Measurements from ENCODE around the gene TBL1X.

TBL1X gene

DNA sequence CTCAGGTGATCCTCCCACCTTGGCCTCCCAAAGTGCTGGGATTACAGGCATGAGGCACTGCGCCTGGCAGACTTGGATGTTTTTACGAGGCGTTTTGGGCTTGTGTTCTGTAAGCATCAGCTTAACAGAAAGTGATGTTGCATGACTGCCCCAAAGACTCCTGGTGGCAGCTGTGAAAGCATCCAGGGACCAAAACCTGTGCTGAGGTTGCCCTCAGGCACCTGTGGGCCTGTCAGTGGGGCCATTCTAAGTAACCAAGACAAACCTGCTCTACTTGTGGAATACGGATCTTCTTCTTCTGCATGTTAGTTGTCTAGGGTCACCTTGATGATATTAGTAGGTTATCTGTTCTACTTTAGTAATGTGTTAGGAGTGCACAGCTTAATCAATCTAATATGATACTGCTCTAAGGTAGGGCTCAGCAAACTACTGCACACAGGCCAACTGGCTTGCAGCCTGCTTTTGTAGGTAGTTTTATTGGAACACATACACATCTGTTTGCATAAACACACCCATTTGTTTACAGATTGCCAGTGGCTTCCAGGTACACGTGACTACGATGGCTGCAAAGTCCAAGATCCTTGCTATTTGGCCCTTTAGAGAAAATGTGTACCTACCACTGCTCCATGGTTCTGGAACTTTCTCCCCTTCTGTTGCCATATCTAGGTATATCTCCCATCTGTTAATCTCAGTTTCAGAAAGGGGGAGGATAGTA lies 164.1 kb downstream of the TBL1X start:
- no peak for DNase-seq (ENCODE audit: low read depth in 2 of 2)

DNA sequence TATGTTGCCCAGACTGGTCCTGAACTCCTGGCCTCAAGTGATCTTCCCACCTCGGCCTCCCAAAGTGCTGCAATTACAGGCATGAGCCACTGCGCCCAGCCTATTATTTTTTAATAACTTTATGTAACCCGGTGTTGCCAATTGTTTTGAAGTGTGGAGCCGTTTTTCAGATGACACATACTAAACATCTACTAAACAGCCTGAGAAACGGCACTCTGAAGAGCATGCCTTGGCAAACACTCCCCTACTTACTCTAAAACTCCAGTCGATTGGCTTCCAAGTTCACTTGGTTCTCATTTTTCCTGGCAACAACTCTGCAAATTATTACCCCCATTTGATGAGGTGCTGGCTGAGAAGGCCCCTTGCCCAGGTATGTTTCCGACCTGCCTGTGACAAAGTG lies 169.7 kb downstream of the TBL1X start:
- DNase-seq (ENCODE audit: low read depth in 2 of 2), result no peak

DNA sequence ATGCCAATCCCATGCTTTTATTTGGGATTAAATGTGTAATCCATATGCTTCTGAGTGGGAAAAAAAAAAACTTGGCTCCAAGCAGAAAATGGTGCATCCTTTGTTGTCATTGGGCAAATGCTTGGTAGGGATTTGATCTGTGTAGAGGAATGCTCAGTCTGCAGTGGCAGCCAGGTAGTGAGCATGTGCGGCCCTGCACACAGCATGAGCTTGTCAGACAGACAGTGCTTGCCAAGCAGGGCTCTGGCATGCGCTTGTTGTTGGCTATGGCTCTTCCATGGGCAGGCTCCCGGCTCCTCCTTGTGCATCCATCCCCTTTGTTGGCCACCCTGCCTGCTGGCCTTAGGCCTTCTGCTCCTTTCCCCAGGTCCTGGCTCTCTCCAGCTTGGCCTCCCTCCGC lies 170.5 kb downstream of the TBL1X start:
- DNase-seq (ENCODE audit: low read depth in 2 of 2), result no peak

DNA sequence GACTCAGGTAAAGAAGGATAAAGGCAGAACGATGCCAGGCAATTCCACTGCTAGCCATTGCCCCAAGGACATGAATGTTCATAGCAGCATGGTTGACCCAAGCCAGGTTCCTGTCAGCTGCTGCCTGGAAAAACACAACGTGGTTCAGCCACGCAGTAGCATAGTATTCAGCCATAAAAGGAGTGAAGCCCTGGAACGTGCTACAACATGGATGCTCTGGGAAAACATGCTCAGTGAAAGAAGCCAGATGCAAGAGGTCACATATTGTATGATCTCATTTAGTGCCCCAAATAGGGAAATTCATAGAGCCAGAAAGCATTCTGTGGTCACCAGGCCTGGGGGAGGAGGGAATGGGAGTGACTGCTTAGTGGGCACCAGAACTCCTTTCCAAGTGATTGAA lies 170.9 kb downstream of the TBL1X start:
- no peak for DNase-seq (ENCODE audit: low read depth in 2 of 2)

DNA sequence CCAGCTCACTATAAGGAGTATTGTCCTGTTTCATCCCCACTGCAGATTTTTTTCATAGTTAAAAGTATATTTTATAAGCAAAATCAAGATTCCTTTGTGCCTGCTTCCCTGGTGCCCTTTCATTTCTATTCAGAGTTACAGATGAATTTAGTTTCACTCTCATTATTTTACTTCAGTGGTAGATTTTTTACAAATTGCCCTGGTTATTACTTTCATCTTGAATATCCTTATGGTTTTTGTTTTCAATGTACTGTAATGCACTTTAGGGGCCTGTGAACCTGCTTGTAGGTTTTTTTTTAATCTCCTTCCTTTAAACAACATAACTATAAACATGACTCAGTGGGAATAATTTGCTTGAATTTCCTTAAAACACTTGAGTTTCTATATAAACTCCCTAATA lies 174.0 kb downstream of the TBL1X start:
- DNase-seq (ENCODE audit: low read depth in 2 of 2), result no peak

DNA sequence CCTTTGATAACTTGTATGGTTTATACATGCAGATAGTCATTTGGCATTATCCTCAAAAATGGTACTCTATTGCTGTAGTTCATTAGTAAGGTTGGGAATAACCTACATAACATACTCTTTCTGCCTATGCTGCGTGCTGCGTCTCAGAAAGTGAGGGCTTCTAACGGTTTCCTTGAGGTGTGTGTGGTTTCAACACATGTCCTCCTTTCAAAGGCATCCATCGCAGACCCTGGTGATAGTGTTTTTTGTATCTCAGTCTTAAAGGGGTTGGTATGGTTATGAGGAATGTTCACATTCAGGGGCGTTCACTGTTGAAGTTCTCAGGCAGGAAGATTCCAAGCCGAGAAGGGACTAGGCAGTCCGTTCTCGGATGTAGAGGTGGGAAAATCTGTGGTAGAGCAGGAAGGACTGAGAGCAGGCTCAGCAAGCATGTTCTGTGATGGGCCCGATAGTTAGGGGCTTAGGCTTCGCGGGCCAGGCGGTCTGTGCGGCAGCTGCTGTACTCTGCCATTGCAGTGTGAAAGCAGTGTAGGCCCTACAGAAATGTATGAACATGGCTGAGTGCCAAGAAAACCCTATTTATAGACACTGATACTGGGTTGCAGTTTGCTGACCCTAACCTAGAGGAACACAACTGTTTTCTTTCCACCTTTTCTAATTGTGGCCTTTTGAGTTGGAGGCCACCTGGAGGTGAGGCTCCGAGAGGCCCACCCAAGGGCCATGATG lies 177.6 kb downstream of the TBL1X start:
- no peak for DNase-seq (ENCODE audit: low read depth in 2 of 2)

DNA sequence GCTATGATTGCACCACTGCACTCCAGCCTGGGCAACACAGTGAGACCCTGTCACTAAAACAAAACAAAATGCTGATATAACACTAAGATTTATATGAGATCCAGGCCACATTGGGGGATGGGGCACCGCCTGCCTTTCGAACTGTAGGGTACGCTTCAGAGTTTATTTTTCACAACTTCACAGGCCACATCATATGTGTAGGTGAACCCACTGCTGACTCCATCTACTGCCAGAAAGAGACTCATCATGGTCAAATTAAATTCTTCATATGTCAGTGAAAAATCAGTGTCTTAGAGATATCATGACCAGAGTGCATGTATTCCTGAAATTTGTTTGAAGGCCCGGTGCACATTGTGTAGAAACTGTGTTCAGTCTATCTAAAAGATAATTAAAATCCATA lies 178.9 kb downstream of the TBL1X start:
- DNase-seq (ENCODE audit: low read depth in 2 of 2), result no peak

DNA sequence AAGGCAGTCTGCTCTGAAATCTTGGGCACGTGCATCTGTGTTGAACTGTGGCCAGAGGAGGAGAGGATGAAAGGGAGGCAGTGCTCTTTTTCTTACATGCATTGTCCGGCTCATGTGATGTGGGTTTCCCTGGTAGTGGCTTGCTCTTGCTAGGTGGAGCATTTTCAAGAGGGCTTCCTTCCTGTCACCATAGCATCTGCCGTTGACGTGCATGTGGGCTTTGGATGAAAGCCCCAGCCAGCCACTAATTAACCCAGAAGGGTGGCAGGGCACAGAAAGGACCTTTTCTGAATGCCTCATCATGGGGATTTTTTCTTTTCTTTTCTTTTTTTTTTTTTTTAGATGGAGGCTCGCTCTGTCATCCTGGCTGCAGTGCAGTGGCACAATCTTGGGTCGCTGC lies 179.5 kb downstream of the TBL1X start:
- peak in 1 of 2 donors; percentile 14 for DNase-seq (ENCODE audit: low read depth in 2 of 2)

DNA sequence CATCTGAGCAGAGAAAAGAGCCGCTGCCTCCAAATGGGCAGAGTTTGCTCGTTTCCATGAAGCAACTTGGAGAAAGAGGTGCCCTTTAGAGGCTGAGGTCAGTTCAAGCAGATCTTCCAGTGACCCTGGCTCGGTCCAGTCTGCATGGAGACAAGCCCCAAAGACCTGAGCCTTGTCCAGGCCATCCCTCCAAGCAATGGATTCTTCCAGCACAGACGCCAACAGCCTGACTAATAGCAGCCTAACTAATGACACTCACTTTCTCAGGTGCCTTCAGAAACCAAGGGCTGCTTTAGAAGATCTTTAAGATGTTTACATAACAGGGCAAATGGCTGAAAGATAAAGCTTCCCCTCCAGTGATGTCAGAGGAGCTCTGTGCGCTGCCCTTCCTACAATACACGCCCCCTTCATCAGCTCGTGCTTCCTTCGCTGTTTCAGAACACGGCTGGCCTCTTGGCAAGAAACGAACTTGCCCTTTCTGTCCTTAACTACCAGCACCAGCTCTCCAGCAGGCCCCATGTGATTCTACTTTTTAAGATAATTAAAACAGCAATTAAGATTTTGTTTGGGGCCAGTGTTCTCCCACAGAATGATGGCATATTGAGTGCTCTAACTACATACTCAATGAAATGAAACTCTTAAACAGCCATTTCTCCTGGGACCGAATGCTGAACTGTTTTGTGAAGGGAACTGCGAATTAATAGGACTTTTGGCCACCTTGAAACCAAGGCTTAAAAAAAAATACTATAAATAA lies 181.8 kb downstream of the TBL1X start:
- no peak for DNase-seq (ENCODE audit: low read depth in 2 of 2)

DNA sequence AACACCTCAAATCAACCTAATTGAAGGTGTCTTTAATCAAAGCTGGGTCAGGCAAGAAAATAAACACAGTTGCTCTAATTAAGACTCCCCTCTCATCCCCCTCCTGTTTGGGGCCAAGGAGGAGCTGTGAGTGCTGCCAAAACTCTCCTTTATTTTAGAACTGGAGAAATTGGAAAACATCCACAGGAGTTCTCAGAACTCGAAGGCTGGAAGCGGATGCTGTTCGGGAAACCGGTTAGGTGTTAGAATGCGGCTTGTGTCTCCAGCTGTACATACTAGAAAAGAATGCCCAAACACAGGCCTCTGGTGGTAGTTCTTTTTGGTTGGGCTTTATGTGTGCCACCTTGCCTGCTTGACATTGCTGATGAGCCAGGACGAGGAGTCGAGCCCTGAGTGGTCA lies 182.6 kb downstream of the TBL1X start:
- DNase-seq (ENCODE audit: low read depth in 2 of 2), result no peak

DNA sequence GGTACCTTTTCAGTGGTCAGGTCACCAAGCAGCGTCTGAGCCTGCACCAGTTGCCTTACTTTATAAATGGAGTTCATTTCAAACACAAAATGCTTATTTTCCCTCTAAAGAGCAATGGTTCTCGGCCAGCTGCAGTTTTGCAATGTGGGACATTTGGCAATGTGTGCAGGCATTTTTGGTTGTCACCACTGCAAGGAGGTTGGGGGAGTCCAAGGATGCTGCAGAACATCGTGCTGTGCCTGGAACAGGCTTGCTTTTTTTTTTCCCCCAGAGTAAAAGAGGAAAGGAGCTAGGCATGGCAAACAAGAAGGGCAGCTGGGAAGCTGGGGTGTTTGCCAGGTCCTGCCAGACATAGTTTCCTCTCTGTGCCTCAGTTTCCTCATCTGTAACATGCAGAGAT lies 185.2 kb downstream of the TBL1X start:
- no peak for DNase-seq (ENCODE audit: low read depth in 2 of 2)

DNA sequence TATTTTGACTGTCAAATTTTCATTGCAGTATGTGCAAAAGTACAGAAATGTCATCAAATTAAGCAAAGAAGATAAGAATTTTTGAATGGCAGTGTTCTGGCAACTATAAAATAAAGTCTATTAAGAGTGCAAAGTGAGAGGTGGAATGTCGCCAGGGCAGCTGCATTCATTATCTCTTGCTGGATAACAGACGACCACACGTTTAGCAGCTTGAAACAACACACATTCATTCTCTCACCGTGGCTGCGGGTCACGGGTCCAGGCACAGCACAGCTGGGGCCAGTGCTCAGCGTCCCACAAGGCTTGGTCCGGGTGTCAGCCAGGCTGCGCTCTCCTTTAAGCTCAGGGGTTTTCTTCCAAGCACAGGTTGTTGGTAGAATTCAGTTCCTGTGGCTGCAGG lies 186.9 kb downstream of the TBL1X start:
- DNase-seq (ENCODE audit: low read depth in 2 of 2), result no peak

DNA sequence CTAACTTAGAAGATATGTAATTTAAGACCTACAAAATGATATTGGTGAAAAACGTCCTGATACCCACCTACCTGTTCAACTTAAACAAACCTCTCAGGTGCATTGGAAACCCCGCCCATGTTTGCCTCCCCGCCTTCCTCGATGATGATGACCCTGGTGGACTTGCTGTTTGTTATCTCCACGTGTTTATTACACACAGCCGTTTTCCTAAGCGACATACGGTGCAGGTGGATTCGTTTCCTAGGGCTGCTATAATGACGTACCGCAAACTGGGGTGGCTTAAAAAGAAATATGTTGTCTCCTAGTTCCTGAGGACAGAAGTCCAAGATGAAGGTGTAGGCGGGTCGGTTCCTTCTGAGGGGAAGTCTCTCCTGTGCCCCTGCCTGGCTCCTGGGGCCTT lies 190.1 kb downstream of the TBL1X start:
- no peak for DNase-seq (ENCODE audit: low read depth in 2 of 2)

DNA sequence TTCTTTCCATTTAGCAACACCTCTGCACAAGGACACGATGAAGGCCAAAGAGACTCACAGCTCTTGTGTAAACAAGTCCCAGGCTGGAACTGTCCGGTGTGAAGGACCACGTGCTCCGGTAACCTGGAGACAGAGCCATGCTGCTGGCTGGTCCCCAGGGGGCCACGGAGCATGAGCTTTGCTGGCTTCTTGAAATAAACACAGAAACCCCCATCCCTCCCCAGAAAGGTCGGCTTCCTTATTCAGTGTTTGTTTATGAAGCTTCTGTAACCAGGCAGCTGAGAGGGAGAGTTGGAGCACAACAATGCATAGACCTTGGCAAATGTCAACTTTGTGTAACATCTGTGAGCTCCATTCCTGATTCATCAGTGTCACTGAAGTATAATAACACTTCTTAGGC lies 191.4 kb downstream of the TBL1X start:
- DNase-seq (ENCODE audit: low read depth in 2 of 2), result no peak

DNA sequence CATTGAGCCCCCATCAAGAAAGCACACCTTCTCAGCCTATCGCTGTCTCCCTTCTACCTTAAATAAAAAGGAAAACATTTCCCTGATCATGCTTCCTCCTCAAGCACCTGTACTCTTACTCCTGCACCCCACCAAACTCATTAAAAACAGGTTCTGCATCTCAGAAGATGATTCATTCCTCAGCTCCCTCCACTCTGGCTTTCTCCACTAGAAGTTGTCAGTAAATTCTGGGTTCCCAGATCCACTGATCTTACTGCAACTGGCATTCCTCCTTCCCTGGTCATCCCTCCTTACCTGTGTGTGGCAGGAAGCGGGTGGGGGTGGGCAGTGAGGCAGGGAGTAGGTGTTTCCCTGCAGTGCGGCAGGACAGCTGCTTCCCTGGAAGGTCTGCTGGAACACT lies 192.0 kb downstream of the TBL1X start:
- DNase-seq (ENCODE audit: low read depth in 2 of 2), result no peak

DNA sequence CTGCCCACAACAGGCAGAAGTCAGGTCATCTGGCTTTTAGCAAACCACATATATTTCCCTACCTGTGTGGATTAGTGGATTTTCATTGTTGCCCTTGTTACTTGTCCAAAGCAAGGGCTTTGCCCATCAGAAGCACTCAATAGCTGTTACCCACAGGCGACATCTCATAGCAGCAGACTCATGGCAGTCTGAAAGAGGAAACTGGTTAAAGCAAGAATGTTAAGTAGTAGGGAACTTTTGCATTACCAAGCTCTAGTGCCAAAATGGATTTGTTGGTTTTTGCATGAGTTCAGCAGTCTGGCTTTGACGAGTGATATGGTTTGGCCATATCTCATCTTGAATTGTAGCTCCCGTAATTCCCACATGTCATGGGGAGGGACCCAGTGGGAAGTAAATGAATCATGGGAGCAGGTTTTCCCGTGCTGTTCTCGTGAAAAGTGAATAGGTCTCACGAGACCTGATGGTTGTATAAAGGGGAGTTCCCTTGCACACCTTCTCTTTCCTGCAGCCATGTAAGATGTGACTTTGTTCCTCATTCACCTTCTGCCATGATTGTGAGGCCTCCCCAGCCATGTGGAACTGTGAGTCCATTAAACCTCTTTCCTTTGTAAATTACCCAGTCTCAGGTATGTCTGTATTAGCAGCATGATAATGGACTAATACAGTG lies 192.9 kb downstream of the TBL1X start:
- no peak for DNase-seq (ENCODE audit: low read depth in 2 of 2)

DNA sequence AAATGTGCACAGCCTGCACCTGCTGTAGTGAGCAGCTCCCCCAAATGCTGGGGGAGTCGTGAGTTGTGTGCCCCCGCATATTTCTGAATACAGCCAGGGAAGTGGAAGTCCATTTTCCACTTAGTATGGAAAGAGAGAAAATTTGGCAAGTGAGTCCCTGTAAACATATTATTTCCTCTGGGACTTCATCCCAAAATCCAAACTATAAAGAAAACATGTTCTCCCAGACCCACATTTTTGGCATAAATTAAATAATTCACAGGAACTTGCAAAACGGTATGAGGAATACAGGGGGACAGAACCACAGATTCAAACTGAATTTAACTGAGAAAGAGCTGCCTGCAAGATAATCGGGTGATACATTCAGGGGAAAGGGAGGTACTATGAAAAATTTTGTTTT lies 193.6 kb downstream of the TBL1X start:
- no peak for DNase-seq (ENCODE audit: low read depth in 2 of 2)

DNA sequence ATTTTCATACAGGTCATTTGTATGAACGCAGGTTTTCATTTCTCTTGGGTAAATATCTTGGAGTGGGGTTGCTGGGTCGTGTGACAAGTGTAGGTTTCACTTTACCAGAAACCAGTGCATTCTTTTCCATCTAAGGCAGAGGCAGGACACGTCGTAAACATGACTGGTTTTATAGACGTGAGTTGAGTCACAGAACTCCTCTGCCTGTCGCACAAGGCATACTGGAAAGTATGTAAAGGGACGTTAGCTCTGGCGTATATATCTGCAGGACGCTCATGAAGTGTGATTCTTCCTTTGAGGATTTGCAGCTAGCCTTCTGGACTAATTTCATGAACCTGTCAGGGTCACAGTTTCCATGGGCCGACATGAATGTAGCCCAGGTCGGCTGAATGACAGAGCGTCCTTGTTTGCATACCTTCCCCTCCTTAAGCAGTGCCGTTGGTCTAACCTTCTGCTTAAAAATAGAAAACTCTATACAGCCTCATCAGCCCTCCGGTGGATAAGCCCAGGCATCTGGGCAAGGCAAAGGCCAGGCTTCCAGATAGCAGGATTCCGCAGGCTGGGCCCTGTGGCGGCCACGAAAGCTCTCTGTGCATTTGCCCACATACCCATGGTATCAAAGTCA lies 194.8 kb downstream of the TBL1X start:
- no peak for DNase-seq (ENCODE audit: low read depth in 2 of 2)

DNA sequence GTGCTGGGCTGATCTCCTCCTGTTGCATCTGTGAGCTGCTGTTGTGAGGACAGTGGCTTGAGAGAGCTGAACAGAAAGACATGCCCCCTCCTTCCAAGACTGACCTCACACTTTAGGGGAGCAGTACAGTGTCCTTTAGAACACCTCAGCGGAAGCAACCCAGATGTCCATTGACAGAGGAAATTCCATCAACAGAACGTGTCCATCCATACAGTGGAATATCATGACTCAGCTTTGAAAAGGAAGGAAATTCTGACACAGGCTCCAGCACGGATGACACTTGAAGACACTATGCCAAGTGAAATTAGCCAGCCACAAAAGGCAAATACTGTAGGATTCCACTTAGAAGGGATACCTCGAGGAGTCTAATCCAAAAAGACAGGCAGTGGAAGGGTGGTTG lies 197.3 kb downstream of the TBL1X start:
- no peak for DNase-seq (ENCODE audit: low read depth in 2 of 2)

DNA sequence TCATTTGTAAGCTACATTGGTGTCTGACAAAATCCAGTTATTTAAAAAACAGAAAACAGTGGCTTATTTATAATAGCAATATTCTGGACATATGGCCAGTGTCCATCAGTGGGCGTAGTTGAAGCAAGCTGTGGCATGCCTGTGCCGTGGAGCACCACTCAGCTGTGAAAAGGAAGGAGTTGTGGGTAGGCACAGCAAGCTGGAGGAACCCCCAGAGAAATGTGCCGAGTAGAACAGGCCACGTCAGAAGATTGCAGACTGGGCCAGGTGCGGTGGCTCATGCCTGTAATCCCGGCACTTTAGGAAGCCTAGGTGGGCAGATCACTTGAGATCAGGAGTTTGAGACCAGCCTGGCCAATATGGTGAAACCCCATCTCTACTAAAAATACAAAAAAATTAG lies 198.4 kb downstream of the TBL1X start:
- no peak for DNase-seq (ENCODE audit: low read depth in 2 of 2)

DNA sequence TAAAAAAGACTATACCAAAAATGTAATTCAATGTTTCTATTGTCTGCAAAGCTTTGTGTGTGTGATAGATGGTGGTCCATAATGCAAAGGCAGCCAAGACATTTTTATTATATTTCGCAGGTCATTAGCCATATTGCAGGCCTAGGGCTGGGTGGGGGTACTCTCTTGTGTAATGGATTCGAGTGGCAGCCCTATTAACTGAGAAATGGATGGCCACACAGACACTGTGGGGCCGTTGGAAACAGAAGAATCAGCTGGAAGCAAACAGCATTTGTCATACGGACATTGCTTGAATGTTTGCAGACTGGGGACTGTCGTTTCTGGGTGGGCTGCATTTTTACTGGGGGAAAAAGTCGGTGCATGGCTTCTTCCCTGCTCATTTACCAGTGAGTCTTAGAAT lies 199.4 kb downstream of the TBL1X start:
- no peak for DNase-seq (ENCODE audit: low read depth in 2 of 2)

DNA sequence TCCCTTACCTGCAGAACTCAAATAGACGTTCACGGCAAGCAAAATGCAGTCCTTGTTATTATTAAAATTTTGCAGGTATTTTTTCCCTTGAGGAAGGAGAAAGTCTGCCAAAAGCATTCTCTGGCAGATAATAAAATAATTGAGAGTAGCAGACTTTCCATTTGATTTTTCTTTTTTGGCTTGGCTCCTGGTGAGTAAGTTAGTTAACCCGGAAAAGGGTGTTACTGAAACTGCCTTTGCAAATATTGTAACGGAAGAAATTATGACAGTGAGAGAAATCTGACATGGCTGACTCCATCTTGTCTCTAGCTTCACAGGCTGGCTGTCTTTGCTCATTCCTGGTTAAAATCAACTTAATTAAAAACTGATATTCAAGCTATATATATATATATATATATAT lies 200.3 kb downstream of the TBL1X start:
- no peak for DNase-seq (ENCODE audit: low read depth in 2 of 2)
